Endothelial cell of umbilical vein (primary cell): Measurements from ENCODE around the gene CHMP6.

Experiments
- CTCF ChIP-seq, 2 donors: IDR thresholded peaks; 1 replicate in 1 of 2; 2 replicates in 1 of 2; pipeline ENCODE4 v1.5.1; 2011; ENCODE audit warnings: low read length in 2 of 2, mild to moderate bottlenecking in 2 of 2, moderate library complexity in 2 of 2, control low read depth in 1 of 2, inconsistent platforms in 1 of 2, low read depth in 1 of 2; ENCODE audit not compliant: insufficient read depth in 1 of 2; ENCODE audit errors: extremely low read depth in 1 of 2
- EZH2 ChIP-seq: IDR thresholded peaks from 2 replicates; pipeline ENCODE4 v1.6.1; 2012; ENCODE audit warnings: borderline replicate concordance, low read depth, mild to moderate bottlenecking, moderate library complexity, low read length, inconsistent platforms; ENCODE audit not compliant: severe bottlenecking
- FOS ChIP-seq: IDR thresholded peaks from 2 replicates; pipeline ENCODE4 v1.6.1; 2011; ENCODE audit warnings: mild to moderate bottlenecking, low read length, moderate library complexity, borderline replicate concordance; ENCODE audit not compliant: insufficient read depth
- GATA2 ChIP-seq: IDR thresholded peaks from 2 replicates; pipeline ENCODE4 v1.7.0; 2011; ENCODE audit warnings: low read depth, mild to moderate bottlenecking, moderate library complexity, mixed read lengths, low read length; ENCODE audit not compliant: insufficient read length, insufficient read depth
- JUN ChIP-seq: IDR thresholded peaks from 2 replicates; pipeline ENCODE4 v1.6.1; 2011; ENCODE audit warnings: borderline replicate concordance, low read depth; ENCODE audit not compliant: insufficient read length, insufficient read depth
- MYC ChIP-seq: IDR thresholded peaks from one replicate; pipeline ENCODE4 v1.6.1; 2011; ENCODE audit warnings: mild to moderate bottlenecking, low read depth, low read length
- POLR2A ChIP-seq: IDR thresholded peaks from 2 replicates; pipeline ENCODE4 v1.6.1; 2012; ENCODE audit warnings: low read depth, mild to moderate bottlenecking, control low read depth, low read length
- POLR2AphosphoS5 ChIP-seq: IDR thresholded peaks from 2 replicates; pipeline ENCODE4 v1.6.1; 2012; ENCODE audit warnings: low read depth, mild to moderate bottlenecking, control low read depth, low read length, moderate library complexity; ENCODE audit not compliant: insufficient read depth
- TF ChIP-seq, protein P1 (sequence below): IDR thresholded peaks from 2 replicates; pipeline ENCODE4 v1.6.1; 2011; ENCODE audit not compliant: insufficient read depth, insufficient read length

DNA sequence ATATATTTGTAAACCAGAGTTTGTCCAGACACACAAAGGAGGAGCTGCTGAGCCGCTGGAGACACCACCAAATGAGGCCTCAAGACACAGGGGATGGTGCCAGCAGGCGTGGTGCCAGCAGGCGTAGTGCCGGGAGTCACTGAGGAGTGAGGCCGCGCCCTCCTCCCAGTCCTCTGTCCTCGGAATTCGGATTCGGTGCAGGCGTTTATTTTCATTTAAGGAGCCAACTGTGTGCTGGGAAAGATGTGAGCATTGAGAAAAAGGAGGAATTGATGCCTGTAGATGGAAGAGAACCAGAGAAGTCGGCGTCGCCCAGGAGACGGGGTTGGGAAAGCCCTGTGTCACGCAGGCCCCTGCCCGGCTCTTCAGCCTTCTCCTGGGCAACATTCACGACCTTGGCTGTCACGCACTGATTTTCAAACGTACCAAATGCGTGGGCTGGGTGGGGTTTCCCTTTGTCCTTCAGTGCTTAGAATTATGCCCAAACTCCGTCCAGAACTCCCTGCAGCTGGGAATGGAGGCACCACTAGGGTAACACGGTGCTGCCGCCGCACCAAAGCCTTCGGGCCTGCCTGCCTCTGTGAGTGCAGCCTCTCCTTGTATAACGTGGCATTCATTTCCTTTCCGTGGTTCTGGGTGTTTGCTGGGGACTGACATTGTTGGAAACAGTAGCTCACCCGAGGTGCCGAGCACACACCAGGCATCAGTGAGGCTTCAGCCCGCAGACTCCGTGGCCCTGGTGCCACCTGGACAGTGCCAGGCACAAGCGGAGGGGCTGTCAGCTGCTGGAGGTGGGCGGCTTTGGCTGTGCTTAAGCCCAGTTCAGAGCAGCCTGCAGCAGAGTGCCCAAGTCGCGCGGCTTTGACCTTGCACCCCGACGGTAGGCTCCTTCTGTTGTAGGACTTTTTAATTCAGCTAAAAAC lies 49.0 kb upstream of the CHMP6 start:
- no peak for TF ChIP-seq CTCF (IDR thresholded peaks at IDR 0.05; ENCODE audit: extremely low read depth in 1 of 2, insufficient read depth in 1 of 2, low read depth in 1 of 2, low read length in 2 of 2)
- no peak for TF ChIP-seq POLR2A
- TF ChIP-seq POLR2AphosphoS5, result no peak
- TF ChIP-seq EZH2, result no peak
- TF ChIP-seq MYC, result no peak
- TF ChIP-seq, protein P1, sequence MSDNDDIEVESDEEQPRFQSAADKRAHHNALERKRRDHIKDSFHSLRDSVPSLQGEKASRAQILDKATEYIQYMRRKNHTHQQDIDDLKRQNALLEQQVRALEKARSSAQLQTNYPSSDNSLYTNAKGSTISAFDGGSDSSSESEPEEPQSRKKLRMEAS, result no peak
- TF ChIP-seq FOS, result no peak
- no peak for TF ChIP-seq JUN
- TF ChIP-seq GATA2, result no peak
